Common myeloid progenitor, CD34-positive (primary cell): ENCODE data around the gene CNKSR3.

Experiments
- CTCF ChIA-PET: fragments of 350-600 bp; sonication (Branson Sonifier 250); formaldehyde crosslinking; loops from one replicate; lab custom pipeline; 2021; ENCODE audit warnings: antibody characterized with exemption; lab: Charles Lee
- POLR2A ChIA-PET: fragments of 350-600 bp; sonication (Branson Sonifier 250); formaldehyde crosslinking; loops from one replicate; lab custom pipeline; 2021; ENCODE audit warnings: antibody characterized with exemption; lab: Charles Lee
- DNase-seq, 3 donors: peaks; one replicate each; pipeline versions ENCODE4 v3.0.0 to v3.0.0-alpha.2; 2013
- H3K27ac ChIP-seq, 2 experiments: 1 replicate in 1 of 2; 2 replicates in 1 of 2; pipeline ENCODE4 v1.7.0; 2013; ENCODE audit warnings: inconsistent platforms in 2 of 2, low read length in 2 of 2, mild to moderate bottlenecking in 2 of 2, low read depth in 1 of 2, moderate library complexity in 1 of 2; ENCODE audit not compliant: severe bottlenecking in 2 of 2, insufficient read depth in 1 of 2, poor library complexity in 1 of 2
- H3K27me3 ChIP-seq, 5 experiments: replicated peaks in 2 of 5; 1 replicate in 3 of 5; 2 replicates in 2 of 5; pipeline versions ENCODE4 v1.6.1 to v1.7.0; 2013; ENCODE audit warnings: low read length in 4 of 5, mild to moderate bottlenecking in 2 of 5, moderate library complexity in 2 of 5, inconsistent platforms in 1 of 5; ENCODE audit not compliant: insufficient read depth in 5 of 5, control insufficient read depth in 4 of 5
- H3K36me3 ChIP-seq, 4 experiments: 1 replicate in 2 of 4; 2 replicates in 2 of 4; pipeline versions ENCODE4 v1.6.1 to v1.7.0; 2013; ENCODE audit warnings: low read length in 3 of 4, control low read depth in 1 of 4, mild to moderate bottlenecking in 1 of 4; ENCODE audit not compliant: control insufficient read depth in 4 of 4, insufficient read depth in 4 of 4
- H3K4me1 ChIP-seq, 4 experiments: 1 replicate in 3 of 4; 2 replicates in 1 of 4; pipeline versions ENCODE4 v1.6.1 to v1.7.1; 2013; ENCODE audit warnings: low read length in 3 of 4, mild to moderate bottlenecking in 3 of 4, control low read depth in 1 of 4, inconsistent platforms in 1 of 4, moderate library complexity in 1 of 4; ENCODE audit not compliant: control insufficient read depth in 4 of 4, insufficient read depth in 4 of 4; ENCODE audit errors: control extremely low read depth in 1 of 4
- H3K4me3 ChIP-seq, 7 experiments: 1 replicate in 4 of 7; 2 replicates in 3 of 7; pipeline versions ENCODE4 v1.5.1 to v1.7.0; 2013; ENCODE audit warnings: mild to moderate bottlenecking in 7 of 7, low read length in 6 of 7, moderate library complexity in 6 of 7, inconsistent platforms in 2 of 7, low read depth in 2 of 7, control low read depth in 1 of 7; ENCODE audit not compliant: insufficient read depth in 4 of 7, control insufficient read depth in 1 of 7; ENCODE audit errors: extremely low read depth in 1 of 7
- H3K9me3 ChIP-seq, 5 experiments: 1 replicate in 4 of 5; 2 replicates in 1 of 5; pipeline versions ENCODE4 v1.6.1 to v1.7.1; 2013; ENCODE audit warnings: low read length in 4 of 5, mild to moderate bottlenecking in 2 of 5, inconsistent platforms in 1 of 5, low read depth in 1 of 5, moderate library complexity in 1 of 5; ENCODE audit not compliant: control insufficient read depth in 4 of 5, insufficient read depth in 2 of 5; ENCODE audit errors: control extremely low read depth in 1 of 5
- WGBS: methylation state at CpG from one replicate; pipeline ENCODE4 v1.1.5; 2013; ENCODE audit not compliant: insufficient coverage; 5-methylcytosine and 5-hydroxymethylcytosine counted together

Gene CNKSR3

GRCh38 chr6:154466139-154466538, 44.3 kb downstream of the CNKSR3 start:
- no peaks in the 10 kb centered on the region for H3K36me3 ChIP-seq
- peaks cover 0 to 6% (median 0%) of the 10 kb centered on the region in 5 experiments for H3K9me3 ChIP-seq
- ChIA-PET POLR2A (no interaction called here), CTCF (interaction anchor here (0.7 kb wide), 1 partner anchor 8 kb away, joined by 3 read pairs; no protein-coding TSS in a partner anchor)
- peaks cover 0 to 7% (median 2%) of the 10 kb centered on the region in 4 experiments for H3K4me1 ChIP-seq
- no peaks in the 10 kb centered on the region for H3K27me3 ChIP-seq
- H3K27ac ChIP-seq: no peak overlapping the region
- no peak overlapping the region for H3K4me3 ChIP-seq
- no peak for DNase-seq
- WGBS: 90% methylated on average over 2 of the region's 3 CpGs

- H3K9me3 ChIP-seq: no peaks in the 10 kb centered on the region
- no peak for DNase-seq
- H3K4me3 ChIP-seq: no peak overlapping the region
- H3K27me3 ChIP-seq: no peaks in the 10 kb centered on the region
- no peaks in the 10 kb centered on the region for H3K36me3 ChIP-seq
- no peak overlapping the region for H3K27ac ChIP-seq
- WGBS: 86% methylated on average over 5 of the region's 7 CpGs
- ChIA-PET CTCF (interaction anchor here (1.4 kb wide), 1 partner anchor 9 kb away, joined by 3 read pairs; no protein-coding TSS in a partner anchor), POLR2A (no interaction called here)
- H3K4me1 ChIP-seq: peaks cover 0 to 7% (median 2%) of the 10 kb centered on the region in 4 experiments
These were observed 46.7 kb downstream of the CNKSR3 start for GRCh38 chr6:154463573-154464419.

- no peak for DNase-seq
- Histone ChIP-seq H3K4me1 (peaks cover 0 to 7% (median under 1%) of the 10 kb centered on the region in 4 experiments), H3K9me3 (no peaks in the 10 kb centered on the region), H3K4me3 (no peak overlapping the region), H3K27me3 (no peaks in the 10 kb centered on the region), H3K36me3 (no peaks in the 10 kb centered on the region), H3K27ac (no peak overlapping the region)
- ChIA-PET CTCF (interaction anchor here (1.1 to 1.6 kb wide), 3 partner anchors 13 to 46 kb away, joined by 3 to 6 read pairs (median 3); no protein-coding TSS in a partner anchor), POLR2A (no interaction called here)
- 67% methylated on average over 5 of the region's 5 CpGs for WGBS
These were observed 48.1 kb downstream of the CNKSR3 start for GRCh38 chr6:154462425-154462824.

- Histone ChIP-seq H3K27ac (no peak overlapping the region), H3K4me1 (peaks cover 0 to 7% (median under 1%) of the 10 kb centered on the region in 4 experiments), H3K9me3 (no peaks in the 10 kb centered on the region), H3K27me3 (no peaks in the 10 kb centered on the region), H3K4me3 (no peak overlapping the region), H3K36me3 (no peaks in the 10 kb centered on the region)
- DNase-seq: no peak
- POLR2A ChIA-PET: no interaction called here
- CTCF ChIA-PET: interaction anchor here (0.5 to 1.6 kb wide), 7 partner anchors 12 to 69 kb away, joined by 3 to 6 read pairs (median 3); no protein-coding TSS in a partner anchor
- 100% methylated on average over 1 of the region's 2 CpGs for WGBS
These were observed 49.1 kb downstream of the CNKSR3 start for GRCh38 chr6:154461348-154461747.

GRCh38 chr6:154460306-154461071, 50.0 kb downstream of the CNKSR3 start:
- 100% methylated on average over 10 of the region's 13 CpGs for WGBS
- no peak overlapping the region for H3K4me3 ChIP-seq
- ChIA-PET CTCF (interaction anchor here (0.6 to 1.6 kb wide), 3 partner anchors 12 to 68 kb away, joined by 3 to 6 read pairs (median 4); no protein-coding TSS in a partner anchor), POLR2A (no interaction called here)
- no peaks in the 10 kb centered on the region for H3K36me3 ChIP-seq
- H3K4me1 ChIP-seq: peaks cover 0 to 7% (median under 1%) of the 10 kb centered on the region in 4 experiments
- no peaks in the 10 kb centered on the region for H3K27me3 ChIP-seq
- H3K27ac ChIP-seq: no peak overlapping the region
- H3K9me3 ChIP-seq: no peaks in the 10 kb centered on the region
- no peak for DNase-seq

- 100% methylated on average over 1 of the region's 6 CpGs for WGBS
These were observed 51.0 kb downstream of the CNKSR3 start for GRCh38 chr6:154459513-154459912.

More at GRCh38 chr6:154459513-154459912, 51.0 kb downstream of the CNKSR3 start:
- Histone ChIP-seq H3K27me3 (no peaks in the 10 kb centered on the region), H3K4me3 (no peak overlapping the region), H3K36me3 (no peaks in the 10 kb centered on the region), H3K4me1 (peaks cover 0 to 7% (median under 1%) of the 10 kb centered on the region in 4 experiments), H3K9me3 (no peaks in the 10 kb centered on the region), H3K27ac (no peak overlapping the region)
- CTCF ChIA-PET: interaction anchor here (0.8 to 0.9 kb wide), 2 partner anchors 11 to 13 kb away, joined by 3 to 4 read pairs; no protein-coding TSS in a partner anchor
- no peak for DNase-seq
- POLR2A ChIA-PET: no interaction called here
